ENCODE results near the gene FHAD1. TPM values are rescaled to one million over a fixed set of nuclear protein-coding genes. Genes with fewer than 3 reads are reported as not detected.

The FHAD1 gene
- total RNA-seq, 1 experiment from 2014 or later: 1.9 TPM

DNA sequence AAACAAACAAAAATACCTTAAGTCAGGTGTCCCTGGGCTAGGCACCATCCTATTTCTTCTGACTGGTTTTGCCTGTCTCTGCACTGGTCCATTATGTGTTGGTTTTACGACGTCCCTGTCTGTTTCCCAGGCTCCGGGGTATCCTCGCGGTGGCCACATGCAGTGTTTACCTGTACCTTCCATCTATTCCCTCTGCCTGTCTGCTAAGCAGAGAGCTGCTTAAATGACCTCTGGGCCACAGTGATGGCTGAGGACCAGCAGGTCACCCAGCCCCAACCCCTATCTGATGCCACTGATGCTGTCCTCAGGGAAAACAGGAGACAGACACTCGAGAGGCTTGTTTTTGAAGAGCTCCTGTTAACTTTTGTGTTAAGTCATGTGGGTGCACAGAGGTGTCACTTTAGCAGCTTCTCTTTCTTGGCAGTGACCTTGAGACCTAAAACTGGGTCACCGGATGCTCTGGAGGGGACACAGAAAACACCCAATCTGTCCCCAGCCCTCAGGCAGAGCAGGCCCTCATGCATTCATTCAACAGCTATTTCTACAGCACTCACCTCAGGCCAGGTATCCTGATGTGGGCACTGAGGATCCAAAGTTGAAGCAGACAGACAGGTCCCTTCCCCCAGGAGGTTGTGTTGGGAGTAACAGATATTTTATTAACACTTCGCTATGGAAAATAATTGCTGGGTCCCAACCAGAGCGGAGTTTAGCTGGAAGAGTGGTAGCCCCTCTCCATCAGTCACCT, 158.3 kb downstream of the FHAD1 start:
- no peak overlapping the region for H3K27ac ChIP-seq (ENCODE audit: insufficient read length, low read depth, low read length)
- Mint-ChIP-seq H3K27ac (no peak overlapping the region; a peak in 1 of 7 replicates), H3K27me3 (ENCODE audit: low read depth) (peaks cover 45% of the 10 kb centered on the region), H3K4me1 (peaks cover 17 to 20% of the 10 kb centered on the region in 2 experiments), H3K9me3 (peaks cover 4 to 6% of the 10 kb centered on the region in 2 experiments), H3K36me3 (ENCODE audit: insufficient read depth in 1 of 3, low read depth in 3 of 3) (peaks cover 2 to 5% (median 5%) of the 10 kb centered on the region in 3 experiments; a peak in 6 of 7 replicates), H3K4me3 (no peak overlapping the region)
- no CpG with 5 or more reads among the region's 9 CpGs for WGBS (ENCODE audit: extremely low coverage, insufficient read length, low lambda C conversion rate)
- H4K20me1 ChIP-seq (ENCODE audit: control insufficient read depth, insufficient read depth, insufficient read length): no peaks in the 10 kb centered on the region
- no peak overlapping the region for H2BK15ac ChIP-seq (ENCODE audit: low read depth, low read length)
- no peak overlapping the region for H4K91ac ChIP-seq (ENCODE audit: insufficient read length, low read depth, low read length)
- no peak overlapping the region for H2BK120ac ChIP-seq (ENCODE audit: low read depth, low read length, poor library complexity, severe bottlenecking)
- H2BK12ac ChIP-seq (ENCODE audit: insufficient read length, low read depth, low read length): no peak overlapping the region
- H2BK5ac ChIP-seq (ENCODE audit: insufficient read length, low read length): no peak overlapping the region
- no peak overlapping the region for H3K18ac ChIP-seq (ENCODE audit: insufficient read length, low read depth, low read length)
- peaks cover 4% of the 10 kb centered on the region for H3K23me2 ChIP-seq (ENCODE audit: insufficient read length, low read depth, low read length, poor library complexity, severe bottlenecking)
- no peaks in the 10 kb centered on the region for H3K4me1 ChIP-seq (ENCODE audit: insufficient read depth, low read length)
- no peak overlapping the region for H3T11ph ChIP-seq (ENCODE audit: low read length)
- H3K9ac ChIP-seq (ENCODE audit: extremely low read depth, insufficient read length, low read length): no peak overlapping the region
- no peak overlapping the region for H2AK5ac ChIP-seq (ENCODE audit: insufficient read length, low read length)
- no peak overlapping the region for H2AFZ ChIP-seq (ENCODE audit: low read length)
- no peaks in the 10 kb centered on the region for H3K9me3 ChIP-seq (ENCODE audit: control insufficient read depth, low read depth, low read length)
- H3K14ac ChIP-seq (ENCODE audit: insufficient read depth, low read length): no peak overlapping the region; the same call in 1 of the 2 replicates
- H3K4ac ChIP-seq (ENCODE audit: low read depth, low read length): no peak overlapping the region
- no peak overlapping the region for H3K56ac ChIP-seq (ENCODE audit: insufficient read length, low read depth, low read length)
- H4K5ac ChIP-seq (ENCODE audit: insufficient read length, low read depth, low read length): no peak overlapping the region
- H3K23ac ChIP-seq (ENCODE audit: insufficient read length, low read depth, low read length): no peak overlapping the region
- no peaks in the 10 kb centered on the region for H3K27me3 ChIP-seq (ENCODE audit: insufficient read depth, low read length)
- H3K79me2 ChIP-seq (ENCODE audit: insufficient read depth, low read length): no peaks in the 10 kb centered on the region
- no peak overlapping the region for H3K4me2 ChIP-seq (ENCODE audit: insufficient read depth, insufficient read length, low read length)
- H3K79me1 ChIP-seq (ENCODE audit: insufficient read depth, low read depth, low read length, poor library complexity, severe bottlenecking): no peaks in the 10 kb centered on the region
- no peak overlapping the region for H4K8ac ChIP-seq (replicated peaks; ENCODE audit: insufficient read length, low read depth, low read length)
- no peak overlapping the region for H2BK20ac ChIP-seq (ENCODE audit: low read depth, low read length, poor library complexity, severe bottlenecking)
- TF ChIP-seq, protein P1, sequence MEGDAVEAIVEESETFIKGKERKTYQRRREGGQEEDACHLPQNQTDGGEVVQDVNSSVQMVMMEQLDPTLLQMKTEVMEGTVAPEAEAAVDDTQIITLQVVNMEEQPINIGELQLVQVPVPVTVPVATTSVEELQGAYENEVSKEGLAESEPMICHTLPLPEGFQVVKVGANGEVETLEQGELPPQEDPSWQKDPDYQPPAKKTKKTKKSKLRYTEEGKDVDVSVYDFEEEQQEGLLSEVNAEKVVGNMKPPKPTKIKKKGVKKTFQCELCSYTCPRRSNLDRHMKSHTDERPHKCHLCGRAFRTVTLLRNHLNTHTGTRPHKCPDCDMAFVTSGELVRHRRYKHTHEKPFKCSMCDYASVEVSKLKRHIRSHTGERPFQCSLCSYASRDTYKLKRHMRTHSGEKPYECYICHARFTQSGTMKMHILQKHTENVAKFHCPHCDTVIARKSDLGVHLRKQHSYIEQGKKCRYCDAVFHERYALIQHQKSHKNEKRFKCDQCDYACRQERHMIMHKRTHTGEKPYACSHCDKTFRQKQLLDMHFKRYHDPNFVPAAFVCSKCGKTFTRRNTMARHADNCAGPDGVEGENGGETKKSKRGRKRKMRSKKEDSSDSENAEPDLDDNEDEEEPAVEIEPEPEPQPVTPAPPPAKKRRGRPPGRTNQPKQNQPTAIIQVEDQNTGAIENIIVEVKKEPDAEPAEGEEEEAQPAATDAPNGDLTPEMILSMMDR (conservative IDR thresholded peaks at IDR 0.05): no peak
- no peak for DNase-seq
